SJCRH30 (cell line): ENCODE data around the gene ZNF283. TPM values are rescaled to one million over a fixed set of nuclear protein-coding genes. Genes with fewer than 3 reads are reported as not detected.
"Not testable (repeated sequence)": the region's sequence is repeated elsewhere in the genome, so short reads cannot be mapped to it uniquely, and the experiment has no call there.

Experiments
- DNase-seq, 2 experiments: peaks; one replicate each; pipeline ENCODE4 v3.0.0-alpha.2; 2015 to 2020
- H3K27ac ChIP-seq: fragments of 250-450 bp; sonication (Bioruptor Pico); 2 replicates; pipeline ENCODE4 v1.5.1; 2020; ENCODE audit warnings: mild to moderate bottlenecking, moderate library complexity
- H3K27me3 ChIP-seq: fragments of 250-450 bp; sonication (Bioruptor Pico); 2 replicates; pipeline ENCODE4 v1.5.1; 2020; ENCODE audit warnings: mild to moderate bottlenecking, moderate library complexity
- H3K36me3 ChIP-seq: fragments of 250-450 bp; sonication (Bioruptor Pico); 2 replicates; pipeline ENCODE4 v1.5.1; 2020; ENCODE audit warnings: mild to moderate bottlenecking, moderate library complexity
- H3K4me1 ChIP-seq: fragments of 250-450 bp; sonication (Bioruptor Pico); 2 replicates; pipeline ENCODE4 v1.5.1; 2020; ENCODE audit warnings: mild to moderate bottlenecking, moderate library complexity
- H3K4me3 ChIP-seq: fragments of 250-450 bp; sonication (Bioruptor Pico); 2 replicates; pipeline ENCODE4 v1.5.1; 2020; ENCODE audit warnings: mild to moderate bottlenecking, moderate library complexity
- H3K9me3 ChIP-seq: fragments of 250-450 bp; sonication (Bioruptor Pico); replicated peaks from 2 replicates; pipeline ENCODE4 v1.5.1; 2020; ENCODE audit warnings: mild to moderate bottlenecking, moderate library complexity
- total RNA-seq: library from RNA; depleted of rRNA; stranded (reverse); fragments of >200 nt; shearing (Covaris generic); gene quantifications from 2 replicates; pipeline ENCODE4 v1.2.3, GENCODE V29; 2014

ZNF283 gene
- total RNA-seq, 1 experiment from 2014 or later, result 15.0 TPM

- H3K9me3 ChIP-seq, result no peaks in the 10 kb centered on the region
- no peaks in the 10 kb centered on the region for H3K36me3 ChIP-seq
- no peaks in the 10 kb centered on the region for H3K4me1 ChIP-seq
- H3K4me3 ChIP-seq, result no peak overlapping the region
- DNase-seq, result no peak
- no peak overlapping the region for H3K27ac ChIP-seq
- H3K27me3 ChIP-seq, result no peaks in the 10 kb centered on the region
Measured at GRCh38 chr19:43812259-43812658, 14.9 kb upstream of the ZNF283 start.

DNA sequence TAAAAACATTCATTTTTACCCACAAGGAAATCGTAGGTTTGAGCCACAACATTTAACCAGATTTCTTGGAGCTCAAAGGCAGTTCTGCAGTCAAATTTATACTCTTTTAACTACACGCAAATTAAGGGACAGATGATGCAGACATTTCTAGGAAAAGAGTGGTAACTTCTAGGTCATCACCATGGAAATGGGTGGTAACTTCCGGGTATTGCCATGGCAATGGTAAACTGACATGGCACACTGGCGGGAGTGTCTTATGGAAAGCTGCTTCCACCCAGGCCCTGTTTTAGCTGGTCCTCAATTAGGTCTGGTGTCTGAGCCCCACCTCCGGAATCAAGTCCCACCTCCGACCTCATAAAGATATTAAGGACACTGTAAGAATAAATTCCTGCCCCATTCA is 14.4 kb upstream of the ZNF283 start:
- H3K4me1 ChIP-seq, result no peaks in the 10 kb centered on the region
- H3K27me3 ChIP-seq, result no peaks in the 10 kb centered on the region
- H3K9me3 ChIP-seq, result no peaks in the 10 kb centered on the region
- H3K36me3 ChIP-seq, result no peaks in the 10 kb centered on the region
- DNase-seq, result no peak
- H3K4me3 ChIP-seq, result no peak overlapping the region
- H3K27ac ChIP-seq, result no peak overlapping the region

- Histone ChIP-seq H3K27me3 (no peaks in the 10 kb centered on the region), H3K4me1 (no peaks in the 10 kb centered on the region), H3K9me3 (no peaks in the 10 kb centered on the region), H3K4me3 (no peak overlapping the region), H3K27ac (no peak overlapping the region), H3K36me3 (no peaks in the 10 kb centered on the region)
- no peak for DNase-seq
Measured at GRCh38 chr19:43814663-43815352, 12.3 kb upstream of the ZNF283 start.

DNA sequence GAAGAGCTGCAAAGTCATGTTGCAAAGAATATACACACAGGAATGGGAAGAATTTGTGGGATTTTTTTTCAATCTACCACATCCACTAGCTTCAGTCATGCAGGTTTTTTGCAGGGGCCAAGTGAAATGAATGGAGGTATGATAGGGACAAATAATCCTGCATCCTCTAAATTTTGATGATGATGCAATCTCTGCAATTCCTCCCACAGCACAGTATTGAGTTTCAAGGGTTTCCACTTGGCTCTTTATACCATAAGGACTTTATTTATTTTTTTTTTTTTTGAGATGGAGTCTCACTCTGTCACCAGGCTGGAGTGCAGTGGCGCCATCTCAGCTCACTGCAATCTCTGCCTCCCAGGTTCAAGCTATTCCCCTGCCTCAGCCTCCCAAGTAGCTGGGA is 9.7 kb upstream of the ZNF283 start:
- H3K4me1 ChIP-seq, DNase-seq, H3K36me3 ChIP-seq, H3K9me3 ChIP-seq, H3K27me3 ChIP-seq, H3K4me3 ChIP-seq, H3K27ac ChIP-seq: not testable (repeated sequence)

DNA sequence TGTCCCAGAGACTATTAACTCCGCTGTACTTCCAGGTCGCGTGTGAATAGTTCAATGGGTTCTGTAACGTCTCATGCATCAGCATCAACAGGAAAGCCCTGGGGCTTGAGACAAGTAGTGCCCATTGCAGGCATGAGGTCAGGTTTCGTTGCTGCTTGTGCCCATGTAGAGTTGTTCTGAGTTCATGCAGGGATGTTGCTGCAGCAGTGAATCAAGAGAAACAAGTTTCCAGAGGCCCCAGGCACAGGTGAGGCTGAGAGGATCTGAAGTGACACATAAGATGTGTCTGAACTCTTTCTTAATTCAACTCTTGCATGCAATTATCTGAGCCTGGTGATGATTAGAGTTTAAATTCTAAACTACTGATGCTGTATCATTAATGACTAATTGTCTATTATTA is 8.6 kb upstream of the ZNF283 start:
- Histone ChIP-seq H3K4me3 (no peak overlapping the region), H3K27ac (no peak overlapping the region), H3K27me3 (no peaks in the 10 kb centered on the region), H3K4me1 (no peaks in the 10 kb centered on the region), H3K36me3 (no peaks in the 10 kb centered on the region), H3K9me3 (no peaks in the 10 kb centered on the region)
- DNase-seq, result no peak

DNA sequence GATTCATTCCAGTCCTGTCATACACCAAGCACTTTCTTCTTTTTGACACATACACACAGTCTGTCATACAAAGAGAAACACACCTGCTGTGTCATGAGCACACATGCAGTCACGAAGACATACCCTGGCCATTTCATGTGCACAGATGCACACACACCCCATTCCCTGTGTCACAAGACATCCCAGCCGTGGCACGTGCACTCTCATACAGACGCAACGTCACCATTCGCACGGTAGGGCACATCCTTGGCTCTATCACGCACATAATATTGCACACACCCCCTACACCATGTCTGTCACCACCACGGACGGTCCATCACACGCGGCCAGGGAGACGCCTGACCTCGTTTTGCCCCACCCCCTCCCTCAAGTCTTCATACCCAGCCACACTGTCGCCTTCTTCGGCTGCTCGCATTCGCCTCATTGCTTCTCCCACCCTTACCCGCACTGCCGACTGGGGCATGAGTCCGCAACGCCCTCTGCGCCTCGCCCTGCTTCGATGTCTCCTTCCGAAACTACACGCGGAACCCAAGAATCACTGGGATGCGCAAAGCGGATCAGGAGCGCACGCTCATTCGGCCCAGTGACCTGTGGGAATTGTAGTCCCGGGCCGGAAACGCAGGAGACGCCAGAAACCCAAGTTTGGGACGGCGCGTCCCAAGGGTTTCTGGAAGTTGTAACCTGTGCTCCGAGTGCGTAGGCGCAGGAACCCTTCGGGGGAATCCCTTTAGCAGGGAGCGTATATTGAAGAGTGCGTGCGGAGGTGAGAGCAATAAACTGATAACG is 6.8 kb upstream of the ZNF283 start:
- Histone ChIP-seq H3K9me3 (no peaks in the 10 kb centered on the region), H3K4me3 (no peak overlapping the region), H3K36me3 (no peaks in the 10 kb centered on the region), H3K27me3 (no peaks in the 10 kb centered on the region), H3K4me1 (no peaks in the 10 kb centered on the region), H3K27ac (no peak overlapping the region)
- no peak for DNase-seq

DNA sequence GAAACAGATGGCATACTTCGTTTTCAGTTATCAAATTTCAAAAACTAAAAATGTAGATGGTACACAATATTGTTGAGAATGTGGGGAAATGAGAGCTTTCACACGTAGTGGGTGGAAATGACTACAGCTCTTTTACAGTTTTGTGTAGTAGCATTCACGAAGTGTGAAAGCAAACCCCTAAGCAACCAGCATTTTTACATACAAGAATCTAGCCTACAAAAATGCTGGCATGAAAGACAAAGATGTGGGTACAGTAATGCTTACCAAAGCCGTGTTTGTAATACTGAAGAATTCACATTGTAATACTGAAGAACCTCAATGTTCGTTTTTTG is 6.3 kb upstream of the ZNF283 start:
- Histone ChIP-seq H3K9me3 (no peaks in the 10 kb centered on the region), H3K4me1 (no peaks in the 10 kb centered on the region)

GRCh38 chr19:43823856-43824255 is 3.3 kb upstream of the ZNF283 start:
- H3K9me3 ChIP-seq, DNase-seq, H3K4me1 ChIP-seq, H3K4me3 ChIP-seq, H3K36me3 ChIP-seq, H3K27ac ChIP-seq, H3K27me3 ChIP-seq: not testable (repeated sequence)

More for the DNA sequence above, 6.3 kb upstream of the ZNF283 start:
- H3K27ac ChIP-seq, result no peak overlapping the region
- H3K36me3 ChIP-seq, result no peaks in the 10 kb centered on the region
- no peak for DNase-seq
- no peaks in the 10 kb centered on the region for H3K27me3 ChIP-seq
- H3K4me3 ChIP-seq, result no peak overlapping the region

GRCh38 chr19:43824572-43824971 is 2.5 kb upstream of the ZNF283 start:
- DNase-seq, H3K9me3 ChIP-seq, H3K27me3 ChIP-seq, H3K36me3 ChIP-seq, H3K4me3 ChIP-seq, H3K4me1 ChIP-seq, H3K27ac ChIP-seq: not testable (repeated sequence)

GRCh38 chr19:43839139-43839538 is 12.0 kb downstream of the ZNF283 start:
- Histone ChIP-seq H3K27ac (no peak overlapping the region), H3K36me3 (peaks cover 87% of the 10 kb centered on the region), H3K4me1 (no peaks in the 10 kb centered on the region), H3K27me3 (no peaks in the 10 kb centered on the region), H3K9me3 (peaks cover 30% of the 10 kb centered on the region), H3K4me3 (no peak overlapping the region)
- DNase-seq, result no peak

DNA sequence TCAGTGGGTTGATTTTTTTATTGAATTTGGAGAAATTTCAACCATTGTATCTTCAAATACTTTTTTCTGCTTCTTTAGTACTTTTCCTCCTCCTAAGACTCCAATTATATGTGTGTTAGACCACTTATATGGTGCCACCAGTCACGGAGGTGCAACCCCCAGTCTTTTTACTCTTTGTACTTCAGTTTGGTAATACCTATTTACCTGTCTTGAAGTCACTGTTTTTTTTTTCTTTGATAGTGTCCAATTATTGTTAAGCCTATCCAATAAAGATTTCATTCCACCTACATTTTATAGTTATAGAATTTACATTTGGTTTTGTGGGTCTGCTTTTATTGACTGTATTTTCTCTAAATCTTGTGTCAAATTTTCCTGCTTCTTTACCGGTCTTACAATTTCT is 14.9 kb downstream of the ZNF283 start:
- H3K9me3 ChIP-seq, result peaks cover 41% of the 10 kb centered on the region
- peaks cover 86% of the 10 kb centered on the region for H3K36me3 ChIP-seq
- no peaks in the 10 kb centered on the region for H3K27me3 ChIP-seq
- no peak for DNase-seq
- no peaks in the 10 kb centered on the region for H3K4me1 ChIP-seq
- H3K4me3 ChIP-seq, result no peak overlapping the region
- H3K27ac ChIP-seq, result no peak overlapping the region

GRCh38 chr19:43847246-43847645 is 20.1 kb downstream of the ZNF283 start:
- DNase-seq, result no peak
- Histone ChIP-seq H3K27ac (peak overlapping the region; percentile 0; the same call in 1 of the 2 replicates), H3K4me1 (no peaks in the 10 kb centered on the region), H3K4me3 (no peak overlapping the region), H3K36me3 (peaks cover 60% of the 10 kb centered on the region), H3K9me3 (peaks cover 46% of the 10 kb centered on the region), H3K27me3 (no peaks in the 10 kb centered on the region)

DNA sequence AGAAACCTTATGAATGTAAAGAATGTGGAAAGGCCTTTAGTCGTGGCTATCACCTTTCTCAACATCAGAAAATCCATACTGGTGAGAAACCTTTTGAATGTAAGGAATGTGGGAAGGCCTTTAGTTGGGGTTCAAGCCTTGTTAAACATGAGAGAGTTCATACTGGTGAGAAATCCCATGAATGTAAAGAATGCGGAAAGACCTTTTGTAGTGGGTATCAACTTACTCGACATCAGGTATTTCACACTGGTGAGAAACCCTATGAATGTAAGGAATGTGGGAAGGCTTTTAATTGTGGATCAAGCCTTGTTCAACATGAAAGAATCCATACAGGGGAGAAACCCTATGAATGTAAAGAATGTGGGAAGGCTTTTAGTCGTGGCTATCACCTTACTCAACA is 20.8 kb downstream of the ZNF283 start:
- DNase-seq, result no peak
- H3K27ac ChIP-seq, result peak overlapping the region; percentile 0; the same call in 1 of the 2 replicates
- no peak overlapping the region for H3K4me3 ChIP-seq
- no peaks in the 10 kb centered on the region for H3K4me1 ChIP-seq
- H3K9me3 ChIP-seq, result peaks cover 40% of the 10 kb centered on the region
- peaks cover 54% of the 10 kb centered on the region for H3K36me3 ChIP-seq
- H3K27me3 ChIP-seq, result no peaks in the 10 kb centered on the region

GRCh38 chr19:43848821-43849220 is 21.7 kb downstream of the ZNF283 start:
- H3K9me3 ChIP-seq, result peaks cover 36% of the 10 kb centered on the region
- H3K4me1 ChIP-seq, result no peaks in the 10 kb centered on the region
- no peak overlapping the region for H3K4me3 ChIP-seq
- H3K27ac ChIP-seq, result no peak overlapping the region
- H3K36me3 ChIP-seq, result peaks cover 44% of the 10 kb centered on the region
- no peaks in the 10 kb centered on the region for H3K27me3 ChIP-seq
- DNase-seq, result no peak

GRCh38 chr19:43858174-43858573 is 31.1 kb downstream of the ZNF283 start:
- DNase-seq, result no peak
- peaks cover 10% of the 10 kb centered on the region for H3K9me3 ChIP-seq
- no peak overlapping the region for H3K4me3 ChIP-seq
- H3K4me1 ChIP-seq, result no peaks in the 10 kb centered on the region
- H3K27ac ChIP-seq, result no peak overlapping the region
- no peaks in the 10 kb centered on the region for H3K27me3 ChIP-seq
- H3K36me3 ChIP-seq, result 0 out of 2 replicates have a peak, but pooled peaks cover 2% of the 10 kb centered on the region

DNA sequence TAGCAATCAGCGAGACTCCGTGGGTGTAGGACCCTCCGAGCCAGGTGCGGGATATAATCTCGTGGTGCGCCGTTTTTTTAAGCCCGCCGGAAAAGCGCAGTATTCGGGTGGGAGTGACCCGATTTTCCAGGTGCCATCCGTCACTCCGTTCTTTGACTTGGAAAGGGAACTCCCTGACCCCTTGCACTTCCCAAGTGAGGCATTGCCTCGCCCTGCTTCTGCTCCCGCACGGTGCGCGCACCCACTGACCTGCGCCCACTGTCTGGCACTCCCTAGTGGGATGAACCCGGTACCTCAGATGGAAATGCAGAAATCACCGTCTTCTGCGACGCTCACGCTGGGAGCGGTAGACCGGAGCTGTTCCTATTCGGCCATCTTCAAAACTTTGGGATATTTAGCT is 39.8 kb downstream of the ZNF283 start:
- peaks cover 14% of the 10 kb centered on the region for H3K9me3 ChIP-seq
- H3K36me3 ChIP-seq, H3K4me1 ChIP-seq, DNase-seq, H3K4me3 ChIP-seq, H3K27me3 ChIP-seq, H3K27ac ChIP-seq: not testable (repeated sequence)
